PFSK-1 (cell line): ENCODE data around the gene GUCA1C.

Source experiments
- POLR2AphosphoS5 ChIP-seq: IDR thresholded peaks from 2 replicates; pipeline ENCODE4 v1.6.1; 2012; ENCODE audit warnings: low read depth, mild to moderate bottlenecking, control low read depth, low read length, moderate library complexity
- REST ChIP-seq, 2 experiments: IDR thresholded peaks; 2 replicates each; pipeline versions ENCODE4 v1.6.1 to v1.8.0; 2011 to 2012; ENCODE audit warnings: low read depth in 2 of 2, low read length in 2 of 2, control low read depth in 1 of 2, inconsistent platforms in 1 of 2, mild to moderate bottlenecking in 1 of 2, moderate library complexity in 1 of 2; ENCODE audit not compliant: insufficient read depth in 1 of 2
- SIN3A ChIP-seq: IDR thresholded peaks from 2 replicates; pipeline ENCODE4 v1.6.1; 2012; ENCODE audit warnings: mild to moderate bottlenecking, low read length, moderate library complexity, borderline replicate concordance; ENCODE audit not compliant: insufficient read depth

GRCh38 chr3:108959017-108959416 lies 5.3 kb upstream of the GUCA1C start:
- no peak for TF ChIP-seq REST (IDR thresholded peaks at IDR 0.05; ENCODE audit: insufficient read depth in 1 of 2, low read depth in 2 of 2, low read length in 2 of 2)
- TF ChIP-seq POLR2AphosphoS5: no peak
- no peak for TF ChIP-seq SIN3A
